K562 (cell line): ENCODE results near the gene PRKACA. TPM values are rescaled to one million over a fixed set of nuclear protein-coding genes. Genes with fewer than 3 reads are reported as not detected.

Experiments used
- ELF1 ChIP-seq: fragments of 200-800 bp; sonication (Bioruptor generic); IDR thresholded peaks from 2 replicates; pipeline ENCODE4 v1.6.1; 2016; ENCODE audit warnings: missing genetic modification characterization, missing compliant biosample characterization
- HNRNPLL ChIP-seq: fragments of 200-400 bp; formaldehyde crosslinking; IDR thresholded peaks from 2 replicates; pipeline ENCODE4 v1.6.1; 2017; ENCODE audit warnings: low read length, low read depth, mild to moderate bottlenecking; ENCODE audit not compliant: poor library complexity, severe bottlenecking
- KLF16 ChIP-seq: IDR thresholded peaks from 2 replicates; pipeline ENCODE4 v1.6.1; 2016; ENCODE audit warnings: antibody characterized with exemption
- PTTG1 ChIP-seq: fragments of 450-650 bp; IDR thresholded peaks from 2 replicates; pipeline ENCODE4 v1.6.1; 2016; ENCODE audit warnings: low read depth, mild to moderate bottlenecking, missing genetic modification characterization, missing compliant biosample characterization
- RFX5 ChIP-seq: IDR thresholded peaks from 2 replicates; pipeline ENCODE4 v1.6.1; 2011; ENCODE audit warnings: low read depth, mild to moderate bottlenecking, improper control_type of control experiment, low read length
- SMARCA4 ChIP-seq: fragments of 450-650 bp; IDR thresholded peaks from 2 replicates; pipeline ENCODE4 v1.6.1; 2016
- SRF ChIP-seq, 2 experiments: fragments of 250-450, 450-650 bp in 1 of 2; sonication (Bioruptor Pico) in 1 of 2; sonication (generic) in 1 of 2; formaldehyde crosslinking; IDR thresholded peaks; 2 replicates each; pipeline versions ENCODE4 v1.5.0 to v1.5.1; 2020 to 2022; ENCODE audit warnings: mild to moderate bottlenecking in 1 of 2, missing genetic modification reagents in 1 of 2
- TBL1XR1 ChIP-seq, 2 experiments: IDR thresholded peaks; 2 replicates each; pipeline ENCODE4 v1.6.1; 2012; ENCODE audit warnings: improper control_type of control experiment in 2 of 2, low read length in 2 of 2, mild to moderate bottlenecking in 1 of 2
- ZNF354B ChIP-seq: fragments of 250-450 bp; sonication (Bioruptor Pico); IDR thresholded peaks from 2 replicates; pipeline ENCODE4 v1.4.0; 2020
- polyA plus RNA-seq, 8 experiments: library from polyadenylated mRNA; depleted of rRNA in 4 of 8; stranded (reverse) in 5 of 8; unstranded in 3 of 8; fragments of >200 nt; fragmentation: Nextera tagmentation in 2 of 8; fragmentation: Illumina TruSeq in 1 of 8; extraction: Ambion mirVana in 2 of 8; extraction: Trizol in 1 of 8; gene quantifications; 2 replicates each; pipeline versions ENCODE4 v1.2.1 to v1.2.3, GENCODE V29; 2011 to 2014; ENCODE audit warnings: inconsistent platforms in 1 of 8, missing spikeins in 1 of 8
- total RNA-seq, 7 experiments: library from RNA; depleted of rRNA in 6 of 7; stranded (reverse); fragments of >200 nt in 6 of 7; fragmentation: Illumina TruSeq in 2 of 7; extraction: Trizol in 2 of 7; gene quantifications; 2 replicates each; pipeline versions ENCODE4 v1.2.1 to v1.2.3, GENCODE V29; 2011 to 2021; ENCODE audit warnings: low replicate concordance in 1 of 7
- TF ChIP-seq, protein P1 (sequence below): sonication (generic); formaldehyde crosslinking; IDR thresholded peaks from 2 replicates; pipeline ENCODE4 v1.8.0; 2022; ENCODE audit warnings: missing genetic modification reagents, mild to moderate bottlenecking, borderline replicate concordance
- TF ChIP-seq, protein P2 (sequence below), 2 experiments: IDR thresholded peaks; 2 replicates each; pipeline ENCODE4 v1.6.1; 2011; ENCODE audit warnings: borderline replicate concordance in 1 of 2, control low read depth in 1 of 2, low read depth in 1 of 2, low read length in 1 of 2, mild to moderate bottlenecking in 1 of 2, mixed read lengths in 1 of 2, moderate library complexity in 1 of 2; ENCODE audit not compliant: insufficient read depth in 1 of 2, insufficient read length in 1 of 2, poor library complexity in 1 of 2, severe bottlenecking in 1 of 2; ENCODE audit errors: extremely low read depth in 1 of 2
- TF ChIP-seq, protein P3 (sequence below), 2 experiments: fragments of 150-350 bp in 1 of 2; IDR thresholded peaks; 2 replicates each; pipeline ENCODE4 v1.6.1; 2012 to 2016; ENCODE audit warnings: low read depth in 2 of 2, low read length in 2 of 2, mild to moderate bottlenecking in 1 of 2, moderate library complexity in 1 of 2
- TF ChIP-seq, protein P4 (sequence below): sonication (generic); formaldehyde crosslinking; IDR thresholded peaks from 2 replicates; pipeline ENCODE4 v1.8.1; 2023; ENCODE audit warnings: mild to moderate bottlenecking, missing genetic modification reagents
- TF ChIP-seq, protein P5 (sequence below): fragments of 450-650 bp; IDR thresholded peaks from 2 replicates; pipeline ENCODE4 v1.6.1; 2016; ENCODE audit warnings: missing biosample characterization, missing genetic modification characterization

PRKACA gene
- total and polyA plus RNA-seq, 9 of the 15 experiments (the other 6 are each of a cell fraction or from before 2014, with no cell fraction given): 1.2 to 63.1 (median 13.0) TPM

DNA sequence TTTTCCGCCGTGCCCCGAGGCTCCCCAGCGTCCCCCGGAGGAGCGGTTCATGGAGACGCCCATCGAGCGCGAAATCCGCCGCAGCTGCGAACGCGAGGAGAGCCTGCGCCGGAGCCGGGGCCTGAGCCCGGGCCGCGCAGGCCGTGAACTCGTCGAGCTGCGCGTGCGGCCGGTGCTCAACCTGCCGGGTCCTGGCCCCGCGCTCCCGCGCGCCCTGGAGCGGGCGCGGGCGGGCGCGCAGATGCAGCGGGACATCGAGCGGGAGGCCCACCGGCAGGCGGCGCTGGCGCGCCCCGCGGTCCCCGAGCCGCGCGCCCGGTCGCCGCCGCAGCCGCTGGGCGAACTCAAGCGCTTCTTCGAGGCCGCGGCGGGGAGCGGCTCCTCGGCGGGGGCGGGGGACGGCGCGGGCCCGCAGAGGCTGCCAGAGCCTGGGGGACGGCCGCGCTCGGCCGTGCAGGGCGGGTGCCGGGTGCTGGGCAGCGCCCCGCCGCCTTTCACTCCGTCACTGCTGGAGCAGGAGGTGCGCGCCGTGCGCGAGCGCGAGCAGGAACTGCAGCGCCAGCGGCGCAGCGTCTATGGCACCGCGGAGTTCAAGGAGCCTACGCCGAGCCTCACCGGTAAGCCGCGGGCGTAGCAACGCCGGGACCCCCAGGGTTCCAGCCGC lies 44.2 kb downstream of the PRKACA start (continued):
- TF ChIP-seq, protein P1, sequence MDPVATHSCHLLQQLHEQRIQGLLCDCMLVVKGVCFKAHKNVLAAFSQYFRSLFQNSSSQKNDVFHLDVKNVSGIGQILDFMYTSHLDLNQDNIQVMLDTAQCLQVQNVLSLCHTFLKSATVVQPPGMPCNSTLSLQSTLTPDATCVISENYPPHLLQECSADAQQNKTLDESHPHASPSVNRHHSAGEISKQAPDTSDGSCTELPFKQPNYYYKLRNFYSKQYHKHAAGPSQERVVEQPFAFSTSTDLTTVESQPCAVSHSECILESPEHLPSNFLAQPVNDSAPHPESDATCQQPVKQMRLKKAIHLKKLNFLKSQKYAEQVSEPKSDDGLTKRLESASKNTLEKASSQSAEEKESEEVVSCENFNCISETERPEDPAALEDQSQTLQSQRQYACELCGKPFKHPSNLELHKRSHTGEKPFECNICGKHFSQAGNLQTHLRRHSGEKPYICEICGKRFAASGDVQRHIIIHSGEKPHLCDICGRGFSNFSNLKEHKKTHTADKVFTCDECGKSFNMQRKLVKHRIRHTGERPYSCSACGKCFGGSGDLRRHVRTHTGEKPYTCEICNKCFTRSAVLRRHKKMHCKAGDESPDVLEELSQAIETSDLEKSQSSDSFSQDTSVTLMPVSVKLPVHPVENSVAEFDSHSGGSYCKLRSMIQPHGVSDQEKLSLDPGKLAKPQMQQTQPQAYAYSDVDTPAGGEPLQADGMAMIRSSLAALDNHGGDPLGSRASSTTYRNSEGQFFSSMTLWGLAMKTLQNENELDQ (CRISPR knock-in tag): no peak
- TF ChIP-seq ELF1 (no peak), SRF (CRISPR knock-in tag; IDR thresholded peaks at IDR 0.05) (no peak), TBL1XR1 (IDR thresholded peaks at IDR 0.05; ENCODE audit: low read length in 2 of 2) (no peak), KLF16 (no peak), SMARCA4 (no peak), HNRNPLL (peak; percentile 99), PTTG1 (no peak), ZNF354B (CRISPR knock-in tag) (no peak), RFX5 (no peak)
- TF ChIP-seq, protein P2, sequence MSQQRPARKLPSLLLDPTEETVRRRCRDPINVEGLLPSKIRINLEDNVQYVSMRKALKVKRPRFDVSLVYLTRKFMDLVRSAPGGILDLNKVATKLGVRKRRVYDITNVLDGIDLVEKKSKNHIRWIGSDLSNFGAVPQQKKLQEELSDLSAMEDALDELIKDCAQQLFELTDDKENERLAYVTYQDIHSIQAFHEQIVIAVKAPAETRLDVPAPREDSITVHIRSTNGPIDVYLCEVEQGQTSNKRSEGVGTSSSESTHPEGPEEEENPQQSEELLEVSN (IDR thresholded peaks at IDR 0.05; ENCODE audit: borderline replicate concordance in 1 of 2, extremely low read depth in 1 of 2, insufficient read depth in 1 of 2, insufficient read length in 1 of 2, low read depth in 1 of 2, low read length in 1 of 2, poor library complexity in 1 of 2, severe bottlenecking in 1 of 2): peak; percentile 86 to 97
- TF ChIP-seq, protein P3, sequence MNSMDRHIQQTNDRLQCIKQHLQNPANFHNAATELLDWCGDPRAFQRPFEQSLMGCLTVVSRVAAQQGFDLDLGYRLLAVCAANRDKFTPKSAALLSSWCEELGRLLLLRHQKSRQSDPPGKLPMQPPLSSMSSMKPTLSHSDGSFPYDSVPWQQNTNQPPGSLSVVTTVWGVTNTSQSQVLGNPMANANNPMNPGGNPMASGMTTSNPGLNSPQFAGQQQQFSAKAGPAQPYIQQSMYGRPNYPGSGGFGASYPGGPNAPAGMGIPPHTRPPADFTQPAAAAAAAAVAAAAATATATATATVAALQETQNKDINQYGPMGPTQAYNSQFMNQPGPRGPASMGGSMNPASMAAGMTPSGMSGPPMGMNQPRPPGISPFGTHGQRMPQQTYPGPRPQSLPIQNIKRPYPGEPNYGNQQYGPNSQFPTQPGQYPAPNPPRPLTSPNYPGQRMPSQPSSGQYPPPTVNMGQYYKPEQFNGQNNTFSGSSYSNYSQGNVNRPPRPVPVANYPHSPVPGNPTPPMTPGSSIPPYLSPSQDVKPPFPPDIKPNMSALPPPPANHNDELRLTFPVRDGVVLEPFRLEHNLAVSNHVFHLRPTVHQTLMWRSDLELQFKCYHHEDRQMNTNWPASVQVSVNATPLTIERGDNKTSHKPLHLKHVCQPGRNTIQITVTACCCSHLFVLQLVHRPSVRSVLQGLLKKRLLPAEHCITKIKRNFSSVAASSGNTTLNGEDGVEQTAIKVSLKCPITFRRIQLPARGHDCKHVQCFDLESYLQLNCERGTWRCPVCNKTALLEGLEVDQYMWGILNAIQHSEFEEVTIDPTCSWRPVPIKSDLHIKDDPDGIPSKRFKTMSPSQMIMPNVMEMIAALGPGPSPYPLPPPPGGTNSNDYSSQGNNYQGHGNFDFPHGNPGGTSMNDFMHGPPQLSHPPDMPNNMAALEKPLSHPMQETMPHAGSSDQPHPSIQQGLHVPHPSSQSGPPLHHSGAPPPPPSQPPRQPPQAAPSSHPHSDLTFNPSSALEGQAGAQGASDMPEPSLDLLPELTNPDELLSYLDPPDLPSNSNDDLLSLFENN (IDR thresholded peaks at IDR 0.05; ENCODE audit: low read depth in 2 of 2, low read length in 2 of 2): no peak
- TF ChIP-seq, protein P4, sequence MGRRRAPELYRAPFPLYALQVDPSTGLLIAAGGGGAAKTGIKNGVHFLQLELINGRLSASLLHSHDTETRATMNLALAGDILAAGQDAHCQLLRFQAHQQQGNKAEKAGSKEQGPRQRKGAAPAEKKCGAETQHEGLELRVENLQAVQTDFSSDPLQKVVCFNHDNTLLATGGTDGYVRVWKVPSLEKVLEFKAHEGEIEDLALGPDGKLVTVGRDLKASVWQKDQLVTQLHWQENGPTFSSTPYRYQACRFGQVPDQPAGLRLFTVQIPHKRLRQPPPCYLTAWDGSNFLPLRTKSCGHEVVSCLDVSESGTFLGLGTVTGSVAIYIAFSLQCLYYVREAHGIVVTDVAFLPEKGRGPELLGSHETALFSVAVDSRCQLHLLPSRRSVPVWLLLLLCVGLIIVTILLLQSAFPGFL (CRISPR knock-in tag): 0 out of 2 replicates have a peak, but pooled peaks have one; percentile 64
- TF ChIP-seq, protein P5, sequence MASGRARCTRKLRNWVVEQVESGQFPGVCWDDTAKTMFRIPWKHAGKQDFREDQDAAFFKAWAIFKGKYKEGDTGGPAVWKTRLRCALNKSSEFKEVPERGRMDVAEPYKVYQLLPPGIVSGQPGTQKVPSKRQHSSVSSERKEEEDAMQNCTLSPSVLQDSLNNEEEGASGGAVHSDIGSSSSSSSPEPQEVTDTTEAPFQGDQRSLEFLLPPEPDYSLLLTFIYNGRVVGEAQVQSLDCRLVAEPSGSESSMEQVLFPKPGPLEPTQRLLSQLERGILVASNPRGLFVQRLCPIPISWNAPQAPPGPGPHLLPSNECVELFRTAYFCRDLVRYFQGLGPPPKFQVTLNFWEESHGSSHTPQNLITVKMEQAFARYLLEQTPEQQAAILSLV (tag): no peak
